Measurements from ENCODE around the gene RAPGEF2.
"Not testable (repeated sequence)": the region's sequence is repeated elsewhere in the genome, so short reads cannot be mapped to it uniquely, and the experiment has no call there.

DNA sequence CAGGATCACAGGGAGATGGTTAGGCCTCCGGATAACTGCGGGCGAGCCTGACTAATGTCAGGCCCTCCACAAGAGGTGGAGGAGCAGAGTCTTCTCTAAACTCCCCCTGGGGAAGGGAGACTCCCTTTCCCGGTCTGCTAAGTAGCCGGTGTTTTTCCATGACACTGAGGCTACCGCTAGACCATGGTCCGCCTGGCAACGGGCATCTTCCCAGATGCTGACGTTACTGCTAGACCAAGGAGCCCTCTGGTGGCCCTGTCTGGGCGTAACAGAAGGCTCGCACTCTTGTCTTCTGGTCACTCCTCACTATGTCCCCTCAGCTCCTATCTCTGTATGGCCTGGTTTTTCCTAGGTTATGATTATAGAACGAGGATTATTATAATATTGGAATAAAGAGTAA, 213.0 kb downstream of the RAPGEF2 start:
- TF ChIP-seq, protein P1, sequence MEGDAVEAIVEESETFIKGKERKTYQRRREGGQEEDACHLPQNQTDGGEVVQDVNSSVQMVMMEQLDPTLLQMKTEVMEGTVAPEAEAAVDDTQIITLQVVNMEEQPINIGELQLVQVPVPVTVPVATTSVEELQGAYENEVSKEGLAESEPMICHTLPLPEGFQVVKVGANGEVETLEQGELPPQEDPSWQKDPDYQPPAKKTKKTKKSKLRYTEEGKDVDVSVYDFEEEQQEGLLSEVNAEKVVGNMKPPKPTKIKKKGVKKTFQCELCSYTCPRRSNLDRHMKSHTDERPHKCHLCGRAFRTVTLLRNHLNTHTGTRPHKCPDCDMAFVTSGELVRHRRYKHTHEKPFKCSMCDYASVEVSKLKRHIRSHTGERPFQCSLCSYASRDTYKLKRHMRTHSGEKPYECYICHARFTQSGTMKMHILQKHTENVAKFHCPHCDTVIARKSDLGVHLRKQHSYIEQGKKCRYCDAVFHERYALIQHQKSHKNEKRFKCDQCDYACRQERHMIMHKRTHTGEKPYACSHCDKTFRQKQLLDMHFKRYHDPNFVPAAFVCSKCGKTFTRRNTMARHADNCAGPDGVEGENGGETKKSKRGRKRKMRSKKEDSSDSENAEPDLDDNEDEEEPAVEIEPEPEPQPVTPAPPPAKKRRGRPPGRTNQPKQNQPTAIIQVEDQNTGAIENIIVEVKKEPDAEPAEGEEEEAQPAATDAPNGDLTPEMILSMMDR (IDR thresholded peaks at IDR 0.05) = not testable (repeated sequence)
- TF ChIP-seq EZH2 (IDR thresholded peaks at IDR 0.05; ENCODE audit: borderline replicate concordance, insufficient read depth, low read depth, low read length, poor library complexity, severe bottlenecking) = not testable (repeated sequence)

All from B cell (primary cell).